COLO829 (cell line): ENCODE measurements around the gene PSG2.
A peak's percentile ranks its signal among the peaks of the same experiment; 100 is the strongest.
"Not testable (repeated sequence)": the region's sequence is repeated elsewhere in the genome, so short reads cannot be mapped to it uniquely, and the experiment has no call there.

Experiments used
- DNase-seq: peaks from one replicate; pipeline ENCODE4 v3.0.0; 2012; ENCODE audit warnings: low spot score

Gene PSG2

DNA sequence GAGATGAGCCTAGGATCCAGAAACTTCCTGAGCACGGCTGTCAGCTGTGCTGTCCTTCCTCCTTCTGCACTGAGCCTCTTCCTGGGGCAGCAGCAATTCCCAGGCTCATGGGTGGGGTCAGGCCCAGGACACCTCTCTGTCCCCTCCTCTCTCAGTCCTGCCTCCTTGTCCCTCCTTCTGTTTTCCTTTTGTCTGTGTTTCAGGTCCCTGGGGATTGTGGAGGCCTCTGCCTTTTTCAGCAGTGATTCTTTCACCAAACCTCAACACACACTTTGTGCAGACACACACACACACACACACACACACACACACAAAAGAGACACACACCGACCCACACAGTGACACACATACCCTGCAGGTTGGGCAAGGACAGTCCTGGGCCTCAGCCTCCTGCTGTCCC lies at the start of gene PSG2:
Gene PSG2, minus strand, starts transcription at position 101 of the 400 bp plus-strand sequence. CDS start 132 bp downstream, outside the sequence.
- DNase-seq, result not testable (repeated sequence)

DNA sequence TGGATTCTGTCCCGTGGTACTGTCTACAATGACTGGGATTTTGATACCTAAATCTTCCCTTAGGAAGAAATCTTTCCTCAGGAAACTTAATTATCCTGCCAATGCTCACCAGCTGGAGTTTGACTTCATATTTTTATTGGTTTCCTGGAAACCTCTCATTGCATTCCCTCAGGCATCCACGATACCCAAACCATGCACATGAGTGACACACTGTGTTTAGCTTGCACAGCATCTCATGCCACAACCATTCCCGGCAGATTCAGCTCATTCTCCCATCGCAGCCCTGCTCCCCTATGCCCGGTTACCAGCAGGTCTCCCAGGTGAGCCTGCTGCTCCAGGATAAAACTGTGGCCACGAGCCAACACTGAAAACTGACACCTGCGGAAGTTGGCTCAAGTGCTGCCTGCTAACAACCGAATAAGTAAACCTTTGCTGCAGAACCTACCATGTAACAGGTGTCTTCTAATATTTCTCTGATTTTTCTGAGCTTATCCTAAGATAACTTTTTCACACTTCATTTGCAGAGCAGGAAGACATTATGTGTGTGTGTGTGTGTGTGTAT lies 48.9 kb upstream of the PSG2 start:
- DNase-seq, result not testable (repeated sequence)

DNA sequence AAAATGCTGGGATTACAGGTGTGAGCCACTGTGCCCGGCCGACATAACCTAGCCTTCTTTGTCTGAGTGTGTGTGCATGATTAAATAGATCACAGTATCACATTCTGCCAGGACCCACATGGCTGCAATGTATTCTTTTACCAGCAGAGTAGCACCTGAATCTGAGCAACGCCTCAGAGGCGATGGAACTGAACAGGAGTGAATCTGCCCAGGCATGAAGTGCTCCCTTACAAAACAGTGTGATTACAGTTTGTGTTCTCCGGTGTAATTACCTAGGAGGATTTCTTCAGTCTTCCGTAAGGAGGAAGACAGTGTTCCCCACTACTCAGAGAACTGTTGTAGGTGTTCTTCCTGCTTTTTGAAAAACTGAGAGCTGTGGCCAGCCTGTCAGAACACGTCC lies 46.7 kb upstream of the PSG2 start:
- not testable (repeated sequence) for DNase-seq

DNA sequence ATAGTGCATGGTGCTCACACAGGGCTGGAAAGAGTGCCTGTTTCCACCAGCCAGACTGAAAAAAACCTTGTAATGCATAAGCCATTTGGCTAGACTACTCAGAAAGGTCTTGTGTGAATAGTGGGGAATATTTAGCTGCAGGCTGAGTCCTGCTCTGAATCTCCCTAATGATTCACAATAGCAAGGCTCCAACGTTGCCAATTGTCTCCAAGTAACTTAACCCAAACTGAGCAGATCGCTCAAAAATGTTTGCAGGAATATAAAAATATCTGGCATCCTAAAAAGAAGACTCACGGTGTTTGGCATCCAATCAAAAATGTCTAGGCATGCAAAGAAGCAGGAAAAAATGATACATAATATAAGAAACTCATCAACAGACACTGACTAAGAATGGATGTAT lies 44.8 kb upstream of the PSG2 start:
- DNase-seq, result not testable (repeated sequence)

DNA sequence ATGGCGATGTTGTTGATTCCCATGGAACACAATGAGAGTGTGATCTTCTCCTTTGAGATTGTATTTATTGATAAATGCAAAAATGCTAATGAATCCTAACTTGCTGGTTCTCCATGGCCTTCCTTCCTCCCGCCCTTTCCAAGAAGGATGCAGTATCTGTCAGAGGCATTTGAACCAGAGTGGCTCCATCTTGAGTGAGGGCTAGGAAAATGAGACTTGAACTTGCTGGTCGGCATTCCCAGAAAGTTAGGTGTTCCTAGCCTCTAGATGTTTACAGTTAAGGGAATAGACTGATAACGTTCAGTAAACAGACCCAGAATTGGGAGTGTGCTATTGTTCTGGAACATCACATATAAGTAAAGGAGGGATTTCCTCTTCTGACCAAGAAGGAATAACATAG lies 44.2 kb upstream of the PSG2 start:
- no peak for DNase-seq

DNA sequence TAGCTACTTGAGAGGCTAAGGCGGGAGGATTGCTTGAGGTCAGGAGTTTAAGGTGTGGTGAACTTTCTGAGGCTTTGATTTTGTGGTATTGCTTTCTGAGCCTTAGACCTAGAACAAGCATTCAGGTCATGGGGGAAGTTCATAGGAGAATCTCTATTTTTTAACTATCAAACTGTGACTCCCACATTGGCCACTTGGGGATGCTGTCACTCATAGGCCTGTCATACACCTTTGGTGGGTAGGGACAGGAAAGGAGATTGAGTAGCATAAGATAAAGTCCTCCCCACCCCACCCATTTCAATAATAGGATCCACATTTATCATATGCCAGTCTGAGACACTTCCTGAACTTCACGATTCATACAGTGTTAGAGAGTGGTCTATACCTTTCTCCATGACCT lies 41.9 kb upstream of the PSG2 start:
- no peak for DNase-seq

DNA sequence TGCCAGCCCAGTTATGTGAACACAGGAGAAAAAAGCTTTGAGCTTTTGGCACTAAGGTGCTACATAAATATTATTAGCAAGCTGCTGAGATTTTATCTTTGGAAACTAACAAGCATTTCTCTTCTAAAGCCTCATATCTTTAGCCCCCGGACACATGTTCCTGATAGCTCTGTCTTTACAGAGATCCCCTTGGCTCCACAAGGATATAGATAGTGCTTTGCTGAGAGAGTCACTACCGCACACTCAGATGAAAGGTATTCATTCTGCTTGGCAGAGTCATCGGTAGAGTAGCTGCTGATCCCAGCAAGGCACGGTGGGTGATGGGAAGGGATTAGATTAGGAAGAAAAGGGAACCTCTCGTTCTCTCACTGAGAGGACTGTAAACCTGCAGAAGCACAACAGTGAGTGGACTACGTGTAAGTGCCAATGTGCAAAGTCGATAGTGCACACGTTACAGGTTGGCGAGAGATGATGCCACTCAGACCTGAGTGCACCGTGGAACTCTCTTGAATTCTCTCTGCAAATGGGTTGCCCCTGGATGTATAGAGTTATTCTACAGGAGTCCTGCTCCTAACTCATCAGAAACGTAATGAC lies 38.0 kb upstream of the PSG2 start:
- DNase-seq, result peak; percentile 30

DNA sequence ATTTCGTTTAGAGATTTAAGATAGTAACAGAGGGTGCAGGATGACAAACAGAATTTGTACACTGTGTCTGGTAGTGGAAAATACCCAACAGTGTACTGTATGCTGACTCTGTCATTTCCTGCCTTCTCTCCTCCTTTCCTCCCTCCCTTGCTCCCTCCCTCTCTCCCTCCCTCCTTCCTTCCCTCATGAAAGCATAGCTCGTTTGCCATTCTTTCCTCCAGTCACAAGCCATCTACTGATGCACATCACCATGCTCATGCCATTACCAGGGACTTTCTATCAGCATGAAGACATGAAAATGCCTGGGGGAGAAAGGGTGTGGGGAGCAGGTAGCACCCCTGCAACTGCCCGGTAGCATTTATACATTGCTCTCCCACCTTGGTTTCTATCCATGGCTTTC lies 37.0 kb upstream of the PSG2 start:
- not testable (repeated sequence) for DNase-seq

DNA sequence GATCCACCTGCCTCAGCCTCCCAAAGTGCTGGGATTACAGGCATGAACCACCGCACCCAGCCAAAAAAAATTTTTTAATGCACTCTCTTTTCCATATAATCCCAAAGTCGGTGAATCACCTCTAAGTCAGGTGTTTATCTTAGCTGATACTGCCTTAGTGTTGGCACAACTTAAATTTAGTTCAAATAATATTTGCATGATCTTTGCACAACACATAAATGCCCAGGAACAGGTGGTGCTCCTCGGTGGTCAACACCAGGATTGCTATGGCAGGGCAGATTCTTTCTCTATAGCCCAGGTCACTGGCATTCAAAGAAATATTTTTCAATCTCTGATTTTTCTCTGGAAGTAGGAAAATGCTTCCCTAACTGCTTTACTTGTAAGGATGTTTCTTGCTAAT lies 33.9 kb upstream of the PSG2 start:
- not testable (repeated sequence) for DNase-seq

DNA sequence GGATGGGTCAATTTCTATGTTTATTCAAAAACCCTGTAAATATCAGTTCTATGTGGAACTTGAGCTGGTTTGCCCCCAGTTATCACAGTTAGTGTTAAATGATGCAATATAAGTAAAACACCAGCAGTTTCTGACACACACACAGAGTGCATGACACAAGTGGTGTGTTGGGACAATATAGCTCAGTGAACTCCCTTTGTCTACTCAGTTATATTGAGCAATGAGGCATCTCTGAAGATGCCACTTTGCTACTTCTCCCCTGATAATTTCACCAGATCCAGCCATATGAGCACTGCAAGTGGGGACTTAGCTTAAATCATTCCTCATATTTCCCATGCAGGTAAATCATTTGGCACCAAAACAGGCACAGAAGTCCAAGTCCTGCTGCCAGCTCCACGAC lies 33.0 kb upstream of the PSG2 start:
- DNase-seq, result not testable (repeated sequence)

DNA sequence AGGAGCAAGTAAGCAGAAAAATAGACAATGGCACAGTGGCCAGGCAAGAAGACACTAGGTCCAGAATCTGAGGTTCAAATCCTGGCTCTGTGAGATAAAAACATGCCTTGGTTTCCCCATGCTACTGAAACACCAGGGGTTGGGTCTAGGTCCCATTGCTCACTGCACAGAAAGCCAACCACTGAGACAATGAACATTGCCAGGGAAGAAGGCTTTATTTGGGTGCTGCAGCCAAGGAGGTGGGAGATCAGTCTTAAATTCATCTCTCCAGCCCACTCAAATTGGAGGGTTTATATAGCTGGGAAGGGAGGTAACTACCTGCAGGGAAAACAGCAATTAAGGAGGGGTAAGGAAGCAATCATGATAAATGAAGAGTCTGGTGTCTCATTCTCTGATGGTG lies 32.6 kb upstream of the PSG2 start:
- not testable (repeated sequence) for DNase-seq

DNA sequence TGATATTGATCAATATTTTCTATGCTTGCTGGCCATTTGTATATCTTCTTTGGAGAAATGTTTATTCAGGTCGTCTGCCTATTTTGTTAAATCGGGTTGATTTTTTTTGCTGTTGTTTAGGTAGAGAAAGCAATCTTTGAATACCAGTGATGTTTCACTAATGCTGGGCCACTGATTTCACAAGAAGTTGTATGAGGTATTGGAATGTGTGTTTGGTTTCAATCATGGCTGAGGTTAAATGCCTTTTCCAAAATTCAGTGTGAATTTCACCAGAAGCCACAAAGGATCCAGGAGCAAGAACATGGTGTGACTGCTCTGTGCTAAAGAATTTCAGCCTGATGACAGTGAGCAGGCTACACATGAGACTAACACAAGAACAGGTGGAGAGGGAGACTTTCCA lies 32.1 kb upstream of the PSG2 start:
- DNase-seq, result not testable (repeated sequence)

DNA sequence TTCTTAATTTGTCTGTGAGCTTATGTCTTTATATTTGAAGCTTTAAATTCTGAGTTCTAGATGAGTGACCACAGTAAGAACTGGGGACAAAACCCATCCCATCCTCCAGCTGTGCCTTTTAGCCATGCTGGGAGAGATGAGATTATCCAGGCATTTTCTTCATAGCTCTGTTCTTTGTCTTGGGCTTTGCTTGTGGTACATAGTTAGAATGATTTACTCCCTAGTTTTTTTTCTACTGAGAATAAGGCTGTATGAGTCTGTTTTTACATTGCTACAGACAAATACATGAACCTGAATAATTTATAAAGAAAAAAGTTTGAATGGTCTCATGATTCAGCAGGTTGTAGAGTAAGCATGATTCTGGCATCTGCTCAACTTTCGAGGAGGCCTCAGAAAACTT lies 24.9 kb upstream of the PSG2 start:
- DNase-seq, result not testable (repeated sequence)

DNA sequence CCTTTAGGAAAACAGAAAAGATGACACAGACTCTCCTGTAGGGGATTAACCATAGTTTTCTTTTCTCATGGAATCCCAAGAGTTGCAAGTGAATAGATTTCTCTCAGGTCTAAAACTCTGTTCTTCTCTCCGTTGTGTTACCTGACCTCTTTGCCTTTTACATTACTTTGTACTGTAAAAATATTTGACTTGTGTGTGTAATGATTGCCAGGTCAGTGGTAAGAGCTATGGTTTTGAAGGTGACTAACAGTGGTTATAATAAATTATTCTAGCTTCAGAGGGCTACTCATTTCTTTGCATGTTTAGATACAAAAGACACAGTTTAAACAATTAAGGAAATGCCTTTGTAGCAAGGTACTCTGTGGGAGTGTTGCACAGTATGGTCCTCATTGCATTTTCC lies 23.0 kb upstream of the PSG2 start:
- DNase-seq, result no peak

DNA sequence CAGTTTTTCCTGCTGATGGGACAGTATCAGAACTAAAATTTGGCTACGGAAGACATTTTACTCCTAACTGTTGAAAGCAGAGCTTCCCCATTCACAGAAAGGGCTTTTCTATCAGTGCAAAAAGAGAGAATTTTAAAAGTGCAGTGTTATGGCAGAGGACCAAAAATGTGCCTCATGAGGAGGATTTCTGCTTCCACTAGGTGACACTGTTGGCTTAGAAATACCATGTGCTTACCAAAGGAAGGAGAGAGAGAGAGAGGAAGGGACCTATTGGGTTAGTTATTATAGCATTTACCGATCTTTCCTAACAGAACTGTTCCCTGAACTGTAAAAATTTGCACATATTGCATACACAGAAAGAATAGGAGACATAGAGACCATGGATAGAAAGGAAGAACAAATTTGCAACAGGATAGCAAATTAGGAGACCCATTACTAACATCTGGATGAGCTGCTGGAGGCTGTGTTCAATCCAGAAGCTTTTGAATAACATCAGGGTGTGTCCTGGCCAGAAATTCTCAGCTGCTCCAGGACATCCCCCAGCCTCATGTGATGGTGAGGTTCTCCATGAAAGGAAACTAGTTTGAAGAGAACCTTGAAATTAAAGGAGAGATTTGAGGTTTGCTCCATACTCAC lies 21.8 kb upstream of the PSG2 start:
- not testable (repeated sequence) for DNase-seq

DNA sequence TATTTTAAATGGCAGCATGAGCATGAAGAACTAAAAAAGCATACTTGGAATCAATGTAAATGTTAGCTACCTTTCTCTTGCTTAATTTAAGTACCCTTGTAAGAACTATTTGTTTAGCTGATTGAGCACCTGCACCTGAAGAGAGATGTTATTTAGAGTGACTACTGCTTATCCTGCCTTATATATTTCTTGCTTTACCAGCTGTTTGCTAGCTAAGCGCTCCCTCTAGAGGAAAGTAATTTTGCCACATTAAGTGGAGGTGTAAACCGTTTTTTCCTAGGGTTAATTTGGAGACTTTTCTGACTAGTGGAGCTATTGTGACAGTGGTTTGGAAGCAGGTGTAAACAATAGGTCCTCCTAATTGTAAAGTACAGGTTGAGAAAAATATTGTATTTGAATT lies 19.4 kb upstream of the PSG2 start:
- no peak for DNase-seq

DNA sequence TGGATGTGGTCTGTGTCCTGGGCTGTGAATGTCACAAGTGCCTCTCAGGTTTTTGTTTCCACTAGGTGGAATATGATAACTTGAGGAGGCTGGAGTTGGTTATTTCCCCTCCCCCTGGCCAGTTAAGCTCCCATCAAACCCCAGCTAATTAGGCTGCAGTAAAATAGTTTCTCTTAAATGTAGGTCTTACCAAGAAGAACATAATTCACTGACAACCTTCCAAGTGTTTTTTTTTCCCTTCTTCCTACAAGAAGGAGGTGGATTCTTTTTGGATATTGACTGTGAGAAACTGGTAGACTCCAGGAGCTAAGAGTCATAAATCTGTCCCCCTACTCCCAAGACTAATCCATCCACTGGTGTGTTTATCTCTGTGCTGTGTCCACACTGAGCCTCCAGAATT lies 15.9 kb upstream of the PSG2 start:
- not testable (repeated sequence) for DNase-seq

DNA sequence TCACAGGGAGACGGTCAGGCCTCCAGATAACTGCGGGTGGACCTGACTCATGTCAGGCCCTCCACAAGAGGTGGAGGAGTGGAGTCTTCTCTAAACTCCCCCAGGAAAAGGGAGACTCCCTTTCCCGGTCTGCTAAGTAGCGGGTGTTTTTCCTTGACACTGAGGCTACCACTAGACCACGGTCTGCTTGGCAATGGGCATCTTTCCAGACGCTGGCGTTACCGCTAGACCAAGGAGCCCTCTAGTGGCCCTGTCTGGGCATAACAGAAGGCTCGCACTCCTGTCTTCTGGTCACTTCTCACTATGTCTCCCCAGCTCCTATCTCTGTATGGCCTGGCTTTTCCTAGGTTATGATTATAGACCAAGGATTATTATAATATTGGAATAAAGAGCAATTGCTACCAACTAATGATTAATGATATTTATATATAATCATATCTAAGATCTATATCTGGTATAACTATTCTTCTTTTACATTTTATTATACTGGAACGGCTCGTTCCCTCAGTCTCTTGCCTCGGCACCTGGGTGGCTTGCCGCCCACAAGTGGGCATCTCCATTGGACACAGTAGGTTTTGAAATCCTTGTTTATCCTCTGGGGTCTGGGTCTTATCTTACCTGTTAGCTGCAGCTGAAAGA lies 5.3 kb upstream of the PSG2 start:
- DNase-seq, result not testable (repeated sequence)

DNA sequence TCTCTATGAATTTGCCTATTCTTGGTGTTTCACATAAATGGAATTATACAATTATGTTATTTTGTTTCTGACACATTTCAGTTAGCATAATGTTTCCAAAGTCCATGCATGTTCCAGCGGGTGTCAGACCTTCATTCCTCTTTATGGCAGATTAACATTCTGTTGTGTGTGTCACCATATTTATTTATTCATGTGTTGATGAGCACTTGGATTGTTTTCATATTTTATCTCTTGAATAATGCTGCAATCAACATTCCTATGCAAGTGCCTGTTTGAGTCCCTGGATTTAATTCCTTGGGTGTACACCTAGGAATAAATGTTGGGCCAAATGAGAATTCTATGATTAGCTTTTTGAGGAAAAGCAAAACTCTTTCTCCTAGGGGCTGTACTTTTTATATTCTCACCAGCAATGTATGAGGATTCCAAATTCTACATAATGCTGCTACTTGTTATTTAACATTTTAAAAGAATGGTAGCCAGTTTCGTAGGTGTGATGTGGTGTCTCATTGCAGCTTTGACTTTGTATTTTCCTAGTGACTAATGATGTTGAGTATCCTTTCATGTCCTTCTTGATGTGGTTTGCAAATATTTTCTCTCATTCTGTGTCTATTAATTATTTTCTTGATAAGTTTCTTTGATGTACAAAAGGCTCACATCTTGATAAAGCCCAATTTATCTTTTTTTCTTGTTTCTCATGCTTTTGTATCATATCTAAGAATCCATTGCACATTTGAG lies 3.5 kb upstream of the PSG2 start:
- not testable (repeated sequence) for DNase-seq

DNA sequence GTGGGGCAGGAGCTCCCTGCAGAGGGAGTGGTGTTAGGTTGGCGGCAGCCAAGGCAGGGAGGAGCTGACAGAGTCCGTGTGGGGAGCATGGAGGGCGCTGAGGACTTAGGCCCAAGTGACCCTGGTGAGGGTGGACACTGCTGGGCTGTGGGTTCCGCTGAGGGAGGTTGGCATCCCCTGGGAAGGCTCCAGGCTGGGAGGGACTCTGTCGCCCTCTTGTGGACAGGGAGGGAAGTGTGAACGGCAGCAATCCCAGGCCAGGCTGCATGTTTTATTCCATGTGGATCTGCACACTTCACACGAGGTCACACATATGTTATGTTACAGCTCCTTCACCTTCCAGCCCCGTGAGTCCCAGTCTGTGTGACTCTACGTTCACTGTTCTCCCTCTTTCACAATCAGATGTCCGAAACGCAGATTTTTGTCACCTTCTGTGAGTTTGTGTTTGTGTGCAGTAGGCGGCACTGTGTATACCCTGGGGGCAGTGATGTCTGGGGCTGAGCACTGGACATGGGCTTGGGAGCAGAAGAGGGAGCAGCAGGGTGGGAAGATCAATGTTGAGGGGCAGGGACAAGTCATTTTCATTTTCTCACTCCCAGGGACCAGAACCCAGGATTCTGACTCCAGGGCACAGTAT lies 1.8 kb upstream of the PSG2 start:
- not testable (repeated sequence) for DNase-seq

DNA sequence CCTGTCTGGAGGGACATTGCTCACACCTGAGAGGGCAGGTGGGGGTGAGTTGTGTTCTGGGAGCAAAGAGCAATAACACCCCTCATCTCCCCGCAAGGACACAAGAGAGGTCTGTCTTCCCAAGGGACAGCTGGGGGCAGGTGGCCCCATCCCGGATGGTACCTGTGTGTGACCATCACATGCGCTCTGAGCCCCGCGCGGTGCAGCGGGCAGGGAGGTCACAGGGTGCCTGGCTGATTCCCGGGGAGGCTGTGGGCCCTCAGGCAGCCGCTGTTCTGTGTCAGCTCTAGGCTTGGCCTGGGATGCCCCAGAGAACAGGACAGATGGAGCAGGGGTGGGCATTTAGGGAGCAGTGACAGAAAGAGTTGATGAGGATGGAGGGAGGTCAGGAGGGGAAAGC lies 1.2 kb upstream of the PSG2 start:
- not testable (repeated sequence) for DNase-seq

DNA sequence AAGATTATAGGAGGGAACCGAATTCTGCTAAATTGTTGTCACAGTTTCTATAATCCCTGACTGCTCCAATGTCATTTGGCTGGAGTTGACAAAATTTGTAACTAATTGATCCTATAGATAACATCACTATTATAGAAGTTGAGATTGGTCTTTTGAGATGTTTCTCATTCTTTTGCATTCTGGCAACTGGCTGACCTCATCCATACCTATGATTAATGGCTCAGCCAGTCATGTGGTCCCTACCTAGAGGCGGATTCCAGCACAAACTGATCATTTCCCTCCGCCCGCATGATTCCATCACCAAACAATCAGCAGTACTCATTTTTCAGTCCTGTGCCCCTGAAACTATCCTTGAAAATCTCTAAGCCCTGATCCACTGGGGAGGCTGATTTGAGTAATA lies 4.2 kb downstream of the PSG2 start:
- no peak for DNase-seq
